CD4-positive, alpha-beta T cell treated with Interleukin-1 beta for 1 hour (primary cell): ENCODE results near the gene EPB41L2.
"Not testable (repeated sequence)": the region's sequence is repeated elsewhere in the genome, so short reads cannot be mapped to it uniquely, and the experiment has no call there.

Experiments used
- DNase-seq, 2 donors: peaks; one replicate each; pipeline ENCODE4 v3.0.0-alpha.2; 2020 to 2022

The EPB41L2 gene

DNA sequence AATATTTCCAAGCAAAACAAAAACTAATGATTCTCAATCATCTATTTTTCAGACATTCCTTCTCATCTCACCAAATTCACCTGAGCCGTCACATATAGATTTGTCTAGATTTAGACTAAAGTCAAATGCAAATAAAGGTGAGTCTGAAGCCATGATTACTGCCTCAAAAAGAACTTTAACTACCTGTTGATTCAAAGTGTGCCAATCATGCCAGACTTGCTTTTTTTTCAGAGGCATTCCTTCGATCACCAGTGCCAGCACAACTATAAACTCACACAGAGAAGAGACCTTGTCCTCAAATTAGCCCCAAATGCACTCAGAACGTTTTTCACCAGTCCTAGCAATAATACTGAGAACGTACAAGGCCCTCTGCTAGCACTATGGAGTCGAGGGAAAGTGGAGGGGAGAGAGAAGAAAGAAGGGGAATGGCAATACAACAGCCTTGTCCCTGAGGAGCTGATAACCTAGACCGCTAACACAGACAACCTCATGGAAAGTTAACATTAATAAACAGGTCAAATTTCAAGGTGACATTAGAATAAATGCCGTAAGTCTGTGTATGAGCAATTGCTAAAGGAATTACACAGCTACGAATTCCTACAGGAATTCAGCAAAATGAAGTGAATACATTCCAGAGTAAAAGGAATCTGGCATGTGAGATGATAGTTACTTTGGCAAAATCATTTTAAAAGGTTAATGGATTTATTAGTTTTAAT, 60.9 kb downstream of the EPB41L2 start:
- DNase-seq = no peak

DNA sequence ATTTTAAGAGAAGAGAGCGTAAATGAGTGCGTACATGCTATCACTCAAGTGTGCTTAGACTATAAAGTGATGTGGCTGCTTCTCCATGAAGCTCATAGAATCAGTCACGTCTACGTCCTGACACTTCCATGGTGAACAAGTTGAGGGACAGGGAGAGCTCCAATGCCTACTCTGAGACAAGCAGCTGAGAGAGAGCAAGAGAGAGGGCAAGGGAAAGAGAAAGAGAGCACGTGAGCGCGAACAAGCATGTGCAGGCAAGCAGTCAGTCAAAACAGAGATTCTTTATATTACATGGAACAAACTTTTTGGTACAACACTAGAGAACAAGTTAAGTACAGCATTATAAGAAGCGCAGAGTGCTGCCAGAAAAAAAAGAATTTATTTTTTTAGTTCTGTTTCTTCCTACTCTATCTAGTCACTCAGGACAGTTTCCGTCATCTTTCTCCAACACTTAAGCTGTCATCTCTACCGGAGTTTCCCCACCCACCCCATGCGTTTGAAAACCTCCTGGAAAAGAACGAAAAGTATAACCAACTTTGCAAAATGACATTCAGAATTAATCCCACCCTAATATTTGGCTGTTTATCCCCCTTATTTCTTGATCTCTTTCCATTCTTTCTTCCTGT, 61.8 kb downstream of the EPB41L2 start:
- no peak for DNase-seq

DNA sequence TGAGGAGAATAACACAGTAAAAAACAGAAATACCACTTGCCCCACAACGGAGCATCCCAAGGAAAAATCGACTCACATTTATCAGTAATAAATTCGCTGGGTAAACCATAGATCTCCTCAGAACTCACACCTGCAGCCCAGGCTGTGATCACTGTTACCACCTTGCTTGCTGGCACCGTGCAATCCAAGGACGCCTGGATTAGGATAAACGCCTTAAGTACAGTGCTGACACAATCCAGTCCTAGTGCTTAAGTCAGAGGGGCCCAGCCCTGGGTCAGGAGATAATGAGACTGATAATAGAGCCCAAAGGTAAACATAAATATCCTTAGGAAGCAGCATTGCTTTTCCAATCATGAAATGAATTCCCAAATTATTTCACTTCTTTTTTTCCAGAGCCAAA, 62.5 kb downstream of the EPB41L2 start:
- no peak for DNase-seq

DNA sequence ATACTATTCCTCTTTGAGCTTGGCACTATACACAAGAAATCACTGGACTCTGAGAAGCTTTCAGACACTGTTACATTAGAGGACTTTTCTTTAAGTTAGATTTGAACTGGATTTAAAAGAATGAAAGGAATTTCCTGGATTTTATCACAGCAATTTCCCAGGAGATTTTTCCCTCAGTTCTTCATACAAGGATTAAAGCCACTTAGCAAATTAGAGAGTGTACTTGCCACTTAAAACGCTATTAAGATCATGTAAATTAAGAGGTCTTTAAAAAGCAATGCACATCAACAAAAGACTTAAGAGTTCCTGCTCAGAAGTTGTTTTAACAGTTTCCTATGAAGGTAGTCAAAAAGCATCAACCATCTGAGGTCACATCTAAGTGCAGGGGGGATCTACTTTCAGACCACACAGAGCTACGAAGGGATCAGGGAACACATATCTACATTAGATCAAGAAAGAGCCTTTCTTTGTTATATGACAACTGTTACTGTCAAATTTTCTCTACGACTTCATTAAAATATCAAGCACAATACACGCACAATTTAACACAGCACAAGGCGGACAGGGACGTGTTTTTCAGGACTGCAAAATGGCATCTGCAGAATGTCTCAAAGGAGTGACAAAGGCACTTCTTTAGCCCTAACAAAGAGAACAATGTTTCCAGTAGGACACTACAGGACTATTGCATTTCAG, 65.8 kb downstream of the EPB41L2 start:
- no peak for DNase-seq

DNA sequence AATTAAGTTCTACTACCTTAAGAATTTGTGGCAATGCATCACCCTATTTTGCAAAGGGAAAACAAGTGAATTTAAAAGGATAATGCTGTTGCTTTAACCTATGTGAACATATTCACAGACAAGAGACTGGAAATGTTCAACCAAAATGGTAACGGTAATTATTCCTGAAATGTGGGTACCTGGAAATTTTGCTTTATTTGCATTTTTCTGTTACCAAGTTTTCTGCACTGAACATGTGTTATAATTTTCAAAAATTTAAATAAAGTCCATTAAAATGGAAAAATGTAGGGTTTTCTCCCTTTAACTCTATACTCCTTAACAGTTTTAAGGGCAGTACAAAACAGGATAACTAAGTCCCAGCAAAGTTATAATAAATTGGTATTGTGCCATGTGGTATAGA, 66.4 kb downstream of the EPB41L2 start:
- no peak for DNase-seq

DNA sequence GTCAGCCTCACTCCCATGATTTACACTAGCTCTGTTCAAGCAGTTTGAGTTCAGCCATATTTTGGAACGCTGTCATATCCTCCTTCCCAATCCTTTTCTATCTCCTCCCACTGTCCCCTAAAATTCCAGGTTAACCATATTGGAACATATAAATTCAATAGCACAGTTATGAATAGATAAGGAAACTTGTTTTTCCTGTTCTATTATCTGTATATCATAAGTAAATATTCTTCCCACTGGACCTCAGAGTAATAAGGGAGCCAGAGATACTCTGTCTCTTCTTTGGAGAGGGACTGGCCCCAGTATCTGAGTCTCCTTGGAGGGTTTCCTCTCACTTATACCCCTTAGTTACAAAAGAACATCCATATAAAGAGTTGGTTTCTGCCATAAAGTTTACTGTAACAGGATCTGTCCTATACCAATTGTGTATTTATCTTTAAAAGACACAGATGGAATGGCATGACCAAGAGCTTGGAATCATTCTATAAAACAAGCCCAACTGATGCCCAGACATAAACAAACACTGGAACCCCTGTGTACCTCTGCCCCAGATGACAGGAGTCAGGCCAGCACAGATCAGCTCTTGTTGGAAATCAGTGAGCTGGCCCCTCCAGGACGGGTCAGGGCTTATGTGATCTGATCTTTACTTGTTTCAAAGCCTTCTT, 67.1 kb downstream of the EPB41L2 start:
- DNase-seq = no peak

DNA sequence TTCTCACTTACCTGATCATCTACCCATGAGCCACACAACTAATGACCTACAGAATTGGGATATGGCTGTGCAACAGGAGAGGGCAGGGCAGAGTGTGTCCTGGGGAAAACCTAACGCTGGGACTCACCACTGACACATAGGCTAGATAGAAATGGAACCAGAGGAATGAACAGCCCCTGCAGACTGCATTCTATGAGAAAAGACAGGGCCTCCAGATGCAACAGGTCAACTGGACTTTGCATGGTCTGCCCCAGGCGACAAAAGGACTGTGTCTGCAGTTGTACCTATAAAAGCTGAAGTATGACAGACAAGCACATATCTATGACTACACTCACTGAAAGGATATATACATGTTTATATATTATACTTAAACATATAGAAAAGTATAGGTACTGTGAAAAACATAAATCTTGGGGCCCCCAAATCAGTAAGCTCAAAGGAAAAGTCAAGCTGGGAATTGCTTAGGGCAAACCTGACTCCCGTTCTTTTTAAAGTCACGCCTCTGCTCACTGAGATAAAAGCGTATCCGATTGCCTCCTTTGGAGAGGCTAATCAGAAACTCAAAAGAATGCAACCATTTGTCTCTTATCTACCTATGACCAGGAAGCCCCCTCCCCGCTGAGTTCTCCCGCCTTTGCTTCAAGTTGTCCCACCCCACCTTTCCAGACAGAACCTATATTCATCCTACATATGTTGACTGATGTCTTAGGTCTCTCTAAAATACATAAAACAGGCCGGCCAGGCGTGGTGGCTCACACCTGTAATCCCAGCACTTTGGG, 68.5 kb downstream of the EPB41L2 start:
- DNase-seq = no peak

DNA sequence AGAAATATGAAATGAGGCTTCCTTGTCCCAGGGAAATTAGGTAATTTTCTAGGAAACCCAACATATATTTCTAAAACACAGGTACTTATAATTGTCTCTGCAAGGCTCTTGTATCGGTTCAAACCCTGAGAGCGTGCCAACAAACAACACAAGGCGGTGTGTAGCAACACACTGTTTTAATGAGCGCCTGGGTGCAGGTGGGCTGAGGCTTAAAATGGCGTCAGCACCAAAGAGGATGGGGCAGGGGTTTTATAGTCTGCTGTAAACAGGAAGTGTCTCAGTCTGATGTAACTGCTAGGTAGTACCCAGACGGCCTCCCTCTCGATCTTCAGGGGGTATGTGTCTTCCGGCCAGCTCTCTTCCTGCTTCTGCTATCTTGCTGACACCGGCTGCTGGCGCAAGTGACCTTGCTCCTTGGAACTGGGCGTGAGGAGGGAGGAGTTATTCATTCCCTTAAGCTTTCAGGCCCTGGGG, 69.7 kb downstream of the EPB41L2 start:
- DNase-seq = no peak

DNA sequence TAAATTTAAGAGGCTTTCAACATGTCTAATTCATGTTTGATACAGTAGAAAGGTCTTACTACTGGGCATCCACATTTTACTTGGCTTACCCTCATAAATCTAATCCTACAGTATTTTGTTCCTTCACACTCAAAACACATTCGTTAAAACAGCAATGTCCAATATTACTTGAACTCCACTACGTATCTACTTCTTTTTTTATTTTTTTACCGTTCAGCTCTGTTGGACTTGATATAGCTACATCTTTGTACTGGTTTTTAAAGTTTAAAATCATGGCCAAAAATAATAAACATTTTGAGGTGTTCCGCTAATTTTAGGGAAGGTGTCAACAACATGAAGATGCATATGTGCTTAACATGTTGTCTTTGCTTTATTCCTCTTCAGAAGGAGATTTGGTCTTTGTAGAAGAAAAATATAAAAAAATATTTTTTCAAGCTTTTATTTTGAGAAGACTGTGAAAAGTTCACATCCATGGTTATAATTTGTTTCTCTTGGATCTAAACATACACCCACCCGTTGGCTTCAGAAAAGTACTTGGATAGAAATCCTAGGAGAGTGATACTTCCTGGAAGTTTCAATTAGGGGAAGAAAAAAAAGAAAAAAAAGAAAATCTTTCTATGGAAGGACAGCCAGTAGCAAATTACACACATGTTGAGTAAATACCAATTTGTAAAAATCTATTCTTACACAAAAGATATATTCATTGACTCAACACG, 71.5 kb downstream of the EPB41L2 start:
- no peak for DNase-seq

DNA sequence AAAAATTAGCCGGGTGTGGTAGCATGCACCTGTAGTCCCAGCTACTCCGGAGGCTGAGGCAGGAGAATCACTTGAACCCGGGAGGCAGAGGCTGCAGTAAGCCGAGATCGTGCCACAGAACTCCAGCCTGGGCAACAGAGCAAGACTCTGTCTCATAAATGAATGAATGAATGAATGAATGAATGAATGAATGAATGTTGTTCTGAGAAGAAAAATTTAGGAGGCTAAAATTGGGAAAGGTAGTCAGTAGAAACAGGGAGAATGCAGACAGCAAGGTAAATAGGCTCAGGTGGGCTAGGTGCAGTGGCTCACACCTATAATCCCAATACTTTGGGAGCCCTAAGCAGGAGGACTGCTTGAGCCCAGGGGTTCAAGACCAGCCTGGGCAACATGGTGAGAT, 75.5 kb downstream of the EPB41L2 start:
- not testable (repeated sequence) for DNase-seq

DNA sequence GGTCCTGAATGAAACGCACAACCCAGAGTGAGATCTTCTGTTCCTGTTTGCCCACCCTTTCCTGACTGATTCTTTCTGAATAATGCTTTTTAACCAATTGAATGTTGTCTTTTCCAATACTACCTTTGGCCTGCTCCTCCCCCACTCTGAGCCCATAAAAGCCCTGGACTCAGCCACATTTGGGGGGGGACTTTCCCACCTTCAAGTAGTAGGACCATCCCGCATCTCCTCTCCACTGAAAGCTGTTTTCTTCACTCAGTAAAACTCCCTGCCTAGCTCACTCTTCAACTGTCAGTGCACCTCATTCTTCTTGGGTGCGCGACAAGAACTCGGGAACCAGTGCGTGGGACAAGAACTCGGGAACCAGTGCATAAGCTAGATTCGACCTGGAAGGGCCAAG, 77.9 kb downstream of the EPB41L2 start:
- no peak for DNase-seq

DNA sequence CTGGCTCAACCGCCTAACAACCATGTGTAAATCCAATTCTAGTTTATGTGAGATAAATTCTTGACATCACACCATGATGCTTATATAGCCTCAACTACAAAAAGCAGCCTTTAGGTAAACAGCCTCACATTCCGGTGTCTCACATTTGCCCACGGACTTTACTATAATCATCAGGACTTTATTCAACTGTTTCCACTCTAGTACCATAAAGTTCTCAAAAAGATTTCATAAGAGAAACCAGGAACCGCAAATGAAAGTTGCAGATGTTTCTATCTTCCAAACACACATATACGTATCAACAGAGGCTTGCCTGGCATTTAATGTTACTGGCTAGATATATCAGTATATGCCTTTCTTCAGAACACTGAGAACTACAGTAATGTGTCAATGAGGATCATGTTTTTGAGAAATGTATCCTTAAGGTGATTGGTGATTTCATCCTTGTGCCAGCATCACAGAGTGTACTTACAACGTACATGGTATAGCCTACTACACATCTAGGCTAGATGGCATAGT, 80.0 kb downstream of the EPB41L2 start:
- no peak for DNase-seq

DNA sequence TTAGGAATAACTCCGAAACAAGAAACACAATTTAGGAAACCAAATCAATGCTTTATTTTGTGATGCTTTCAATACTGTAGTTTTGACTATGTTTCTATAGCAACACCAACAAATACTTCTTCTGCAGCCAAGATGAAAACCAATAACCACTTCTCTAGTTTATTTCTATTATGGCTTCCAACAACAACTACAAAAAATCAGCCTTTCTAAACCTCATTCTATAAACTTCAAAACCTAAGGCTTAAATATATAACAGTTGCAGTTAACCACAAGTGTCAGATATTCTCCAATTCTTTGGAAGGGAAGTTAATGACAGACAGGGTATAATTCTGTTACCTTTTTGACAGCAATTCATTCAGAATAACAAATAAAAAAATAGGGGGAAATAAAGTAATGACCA, 80.9 kb downstream of the EPB41L2 start:
- DNase-seq = no peak

DNA sequence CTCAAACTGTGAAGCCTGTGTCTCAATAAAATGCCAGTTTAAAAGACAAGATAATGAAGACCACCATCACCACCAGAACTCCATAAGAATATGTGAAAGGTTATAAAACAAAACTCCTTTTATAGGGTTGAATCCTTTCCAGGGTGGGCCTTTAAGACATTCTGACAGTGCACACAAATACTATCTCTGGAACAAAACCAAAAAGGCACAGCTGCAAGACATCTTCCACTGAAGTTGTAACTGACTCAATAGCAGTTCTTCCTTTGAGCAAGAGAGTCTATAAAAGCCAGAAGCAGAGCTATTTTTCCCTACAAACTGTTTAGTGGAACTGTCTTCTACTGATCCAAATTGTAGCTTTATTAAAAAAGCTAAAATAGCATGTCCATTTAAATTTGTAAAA, 81.6 kb downstream of the EPB41L2 start:
- DNase-seq = no peak

DNA sequence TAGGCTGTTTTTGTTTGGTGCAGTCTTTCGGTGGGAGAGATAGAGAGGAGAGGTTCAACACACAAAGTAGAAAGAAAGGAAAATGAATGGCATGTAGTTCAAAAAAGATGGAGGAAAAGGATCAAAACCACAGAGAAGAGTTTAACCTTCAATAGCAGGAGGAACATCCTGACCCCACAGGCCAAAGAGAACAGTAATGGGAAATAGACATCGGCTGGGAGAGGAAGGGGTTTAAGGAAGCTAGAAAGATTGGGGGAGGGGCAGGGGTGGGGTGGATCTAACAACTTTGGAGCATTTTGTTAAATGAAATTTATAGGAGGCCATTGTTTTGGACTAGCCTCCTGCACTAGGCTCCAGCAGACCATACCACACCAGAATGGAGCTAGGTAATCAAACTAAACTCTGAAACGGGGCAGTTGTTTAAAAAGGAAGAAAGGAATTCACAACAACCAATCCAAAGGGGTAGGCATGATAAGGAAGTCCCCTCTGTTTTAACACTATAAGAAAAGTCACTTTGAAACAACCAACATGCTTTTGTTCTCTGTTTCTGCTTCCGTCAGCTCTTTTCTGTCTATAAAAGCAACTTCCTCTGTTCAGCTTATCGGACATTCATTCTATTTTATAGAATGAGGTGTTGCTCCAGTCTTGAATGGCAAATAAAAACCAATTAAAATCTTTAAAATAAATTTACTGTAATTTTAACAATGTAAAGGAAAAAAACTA, 82.6 kb downstream of the EPB41L2 start:
- DNase-seq = no peak

DNA sequence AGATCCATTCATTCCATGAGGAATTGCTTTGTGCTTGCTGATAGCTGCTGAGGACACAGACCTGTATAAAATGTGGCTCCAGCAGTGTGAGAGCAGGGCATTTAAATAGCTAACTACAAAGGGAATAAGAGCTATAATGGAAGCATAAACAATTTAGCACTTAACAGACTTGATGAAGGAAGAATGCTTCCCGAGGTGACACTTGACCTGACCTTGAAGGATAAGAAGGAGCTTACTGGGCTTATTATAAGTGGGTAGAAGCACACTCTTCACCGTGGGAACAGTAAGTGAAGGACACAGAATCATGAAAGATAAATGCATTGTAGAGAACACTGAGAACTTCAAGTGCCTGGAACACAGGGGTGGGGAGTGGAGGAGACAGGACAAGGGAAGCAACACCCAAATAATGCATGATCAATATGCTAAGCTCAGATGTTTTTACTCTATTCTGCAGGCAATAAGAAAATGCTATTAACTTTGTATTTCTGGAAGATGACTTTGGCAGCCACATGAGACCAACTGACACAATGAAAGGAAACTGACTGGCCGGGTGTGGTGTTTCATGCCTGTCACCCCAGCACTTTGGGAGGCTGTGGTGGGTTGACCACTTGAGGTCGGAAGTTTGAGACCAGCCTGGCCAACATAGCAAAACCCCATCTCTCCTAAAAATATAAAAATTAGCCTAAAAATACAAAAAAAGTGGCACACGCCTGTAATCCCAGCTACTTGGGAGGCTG, 84.2 kb downstream of the EPB41L2 start:
- no peak for DNase-seq

DNA sequence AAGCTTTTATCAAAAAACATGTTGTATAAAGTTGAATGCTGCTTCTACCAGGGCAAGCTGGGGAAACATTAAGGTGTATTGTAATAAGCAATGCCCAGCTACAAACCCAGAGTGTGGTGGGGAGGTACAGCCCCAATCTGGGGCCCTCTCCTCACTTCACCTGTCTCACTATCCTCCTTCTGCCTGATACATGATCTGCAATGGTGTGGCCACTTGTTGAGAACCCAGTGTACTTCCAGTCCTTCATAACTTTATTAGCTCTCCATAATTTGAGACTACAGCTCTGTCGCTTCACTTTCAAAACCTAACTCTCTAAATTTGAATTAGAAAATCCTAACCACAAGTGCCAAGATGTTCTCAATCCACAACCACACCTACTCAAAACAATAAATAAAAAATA, 84.9 kb downstream of the EPB41L2 start:
- DNase-seq = no peak

DNA sequence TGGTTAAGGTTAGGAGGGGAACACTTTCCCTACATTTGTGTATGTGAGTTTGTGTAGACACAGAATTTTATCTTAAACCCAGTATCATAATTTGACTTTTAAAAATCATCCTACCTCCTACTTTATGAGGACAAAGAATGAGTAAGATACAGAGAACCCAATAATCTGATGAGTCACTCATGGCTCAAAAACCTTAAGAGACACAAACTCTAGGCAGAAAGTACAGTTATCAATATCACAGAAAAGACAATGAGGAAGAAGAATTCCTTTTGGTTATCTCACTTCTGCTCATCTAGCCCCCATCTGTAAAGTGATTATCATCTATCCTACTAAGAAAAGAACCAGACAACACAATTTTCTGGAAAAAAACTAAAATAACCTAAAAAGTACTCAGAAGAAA, 87.7 kb downstream of the EPB41L2 start:
- DNase-seq = no peak

DNA sequence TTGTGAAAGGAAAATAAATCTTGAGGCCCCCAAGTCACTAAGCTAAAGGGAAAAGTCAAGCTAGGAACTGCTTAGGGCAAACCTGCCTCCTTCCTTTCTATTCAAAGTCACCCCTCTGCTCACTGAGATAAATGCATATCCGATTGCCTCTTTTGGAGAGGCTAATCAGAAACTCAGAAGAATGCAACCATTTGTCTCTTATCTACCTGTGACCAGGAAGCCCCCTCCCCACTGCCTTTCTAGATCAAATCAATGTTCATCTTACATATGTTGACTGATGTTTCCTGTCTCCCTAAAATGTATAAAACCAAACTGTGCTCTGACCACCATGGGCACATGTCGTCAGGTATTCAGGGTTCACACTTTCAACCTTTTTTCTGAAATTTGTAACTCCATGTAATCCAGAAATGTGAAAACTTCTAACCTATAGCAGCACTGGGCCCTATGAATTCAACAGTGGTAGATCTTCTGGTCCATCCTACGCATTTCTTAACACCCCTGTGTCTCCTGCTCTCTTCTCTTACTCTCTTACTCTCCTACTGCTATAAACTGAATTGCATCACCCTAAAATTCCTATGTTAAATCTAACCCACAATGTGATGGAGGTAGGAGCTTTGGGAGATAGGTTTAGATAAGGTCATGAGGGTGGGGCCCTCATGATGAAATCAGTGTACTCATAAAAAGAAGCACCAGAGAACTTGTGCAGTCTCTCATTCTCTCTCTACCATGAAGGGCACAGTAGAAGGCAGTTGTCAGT, 89.3 kb downstream of the EPB41L2 start:
- no peak for DNase-seq

DNA sequence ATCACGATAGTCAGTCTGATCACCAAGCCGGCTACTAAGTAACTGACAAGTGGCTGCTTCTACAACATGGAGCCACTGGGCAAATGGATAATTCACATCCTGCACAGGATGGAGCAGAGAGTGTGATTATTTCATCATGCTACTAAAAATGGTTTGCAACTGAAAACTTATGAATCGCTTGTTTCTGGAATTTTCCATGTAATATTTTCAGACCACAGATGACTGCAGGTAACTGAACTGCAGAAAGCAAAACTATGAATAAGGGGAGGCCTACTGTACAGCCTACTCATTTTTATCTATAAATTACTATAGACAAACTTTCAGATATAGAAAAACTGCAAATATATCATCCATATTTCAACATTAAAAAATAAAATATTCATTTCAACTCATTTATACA, 91.5 kb downstream of the EPB41L2 start:
- no peak for DNase-seq
